Heart left ventricle (tissue), 16 donors: Measurements from ENCODE around the gene NAIF1. TPM values are rescaled to one million over a fixed set of nuclear protein-coding genes. Genes with fewer than 3 reads are reported as not detected.
A peak's percentile ranks its signal among the peaks of the same experiment; 100 is the strongest.

Experiments
- ATAC-seq, 4 donors: fragments of 200-7000 bp; cut with Tn5 transposase; one replicate each; pipeline ENCODE4 v1.9.1; 2020 to 2022; ENCODE audit warnings: moderate library complexity in 4 of 4, mild to moderate bottlenecking in 3 of 4, moderate number of reproducible peaks in 1 of 4
- DNase-seq, 5 donors: peaks; one replicate each; pipeline ENCODE4 v3.0.0-alpha.2; 2020
- H3K27ac ChIP-seq, 12 donors: fragments of 200-600 bp; sonication (generic) in 4 of 12; one replicate each; pipeline versions ENCODE4 v1.5.0 to v1.8.0; 2016 to 2022; ENCODE audit warnings: mild to moderate bottlenecking in 2 of 12
- H3K27me3 ChIP-seq, 9 donors: fragments of 200-600 bp; sonication (generic) in 2 of 9; one replicate each; pipeline versions ENCODE4 v1.5.1 to v1.8.0; 2016 to 2022; ENCODE audit warnings: mild to moderate bottlenecking in 3 of 9
- H3K36me3 ChIP-seq, 9 donors: fragments of 200-600 bp; sonication (generic) in 2 of 9; one replicate each; pipeline versions ENCODE4 v1.5.0 to v1.8.0; 2018 to 2022; ENCODE audit warnings: mild to moderate bottlenecking in 2 of 9
- H3K4me1 ChIP-seq, 12 donors: fragments of 200-600 bp; sonication (generic) in 4 of 12; one replicate each; pipeline versions ENCODE4 v1.5.0 to v1.8.0; 2016 to 2022; ENCODE audit warnings: mild to moderate bottlenecking in 3 of 12
- H3K4me3 ChIP-seq, 12 donors: fragments of 200-600 bp; sonication (generic) in 4 of 12; one replicate each; pipeline versions ENCODE4 v1.5.0 to v1.8.0; 2017 to 2022; ENCODE audit warnings: mild to moderate bottlenecking in 9 of 12, moderate library complexity in 4 of 12
- H3K9me3 ChIP-seq, 12 donors: fragments of 200-600 bp; sonication (generic) in 4 of 12; one replicate each; pipeline versions ENCODE4 v1.5.0 to v1.8.0; 2016 to 2022; ENCODE audit warnings: mild to moderate bottlenecking in 1 of 12
- CTCF ChIP-seq, 12 donors: fragments of 200-600 bp; sonication (generic) in 4 of 12; IDR thresholded peaks; one replicate each; pipeline versions ENCODE4 v1.5.0 to v1.8.0; 2018 to 2022; ENCODE audit warnings: antibody characterized with exemption in 12 of 12, mild to moderate bottlenecking in 5 of 12
- POLR2A ChIP-seq, 2 donors: fragments of 450-650 bp; IDR thresholded peaks; one replicate each; pipeline ENCODE4 v1.6.1; 2017; ENCODE audit warnings: antibody characterized with exemption in 2 of 2, mild to moderate bottlenecking in 2 of 2, moderate library complexity in 2 of 2
- WGBS, 4 donors: extraction: QIAGEN DNeasy Blood & Tissue Kit in 2 of 4; methylation state at CpG; one replicate each; pipeline versions ENCODE4 v1.1.5 to v1.1.7; 2013 to 2018; 5-methylcytosine and 5-hydroxymethylcytosine counted together
- intact Hi-C, 10 donors: fragments of 100-400 bp; cut with DNase I; formaldehyde crosslinking; loops; one replicate each; pipeline versions ENCODE4 v1.11.1 to v1.14.2; 2022
- polyA plus RNA-seq, 2 donors: library from polyadenylated mRNA; stranded (reverse); fragments of 200-250 nt; gene quantifications; one replicate each; pipeline ENCODE4 v1.2.3, GENCODE V29; 2013
- total RNA-seq, 9 donors: library from RNA; depleted of rRNA in 2 of 9; stranded (reverse); fragments of >200 nt in 2 of 9; fragmentation: NEBNext Ultra II Directional in 3 of 9; extraction: Animal tissue kit (Norgen Biotek cat#: 25700) in 3 of 9; gene quantifications; one replicate each; pipeline versions ENCODE4 v1.1.0 to v1.2.4, GENCODE V29; 2016 to 2023
- donor health status: ischemic (EF 13 %, LVEDD 7.1; RV severe dilation, severe dysfunction).
- donor health status: healthy with polysubstance abuse.
- donor health status: DM: no; HTN: yes; CAD: no.
- donor health status: DM: no; HTN: no; CAD: no.
- donor health status: ischemic (EF 25% LVEDD 6.9; RV normal size, moderate dysfunction).
- donor health status: ischemic (EF 25% LVEDD 5.7; RV mildly dilated, moderate dysfunction).
- donor health status: healthy.
- donor health status: DM: yes; HTN: yes; CAD: no.
- donor health status: ischemic (EF 35%, LVEDD 5.7; RV mildly dilated, moderate dysfunction).
- donor health status: nonischemic (EF 11% LVEDD 7.7; RV severe dilation, severe dysfunction).
- donor health status: DM: yes; HTN: yes; CAD: no.
- donor health status: PGD.
- donor health status: ischemic (EF 29% LVEDD 5.4; RV normal size, mild dysfunction).
- donor health status: nonischemic (EF 23%, LVEDD 6.1; RV moderate dilation, normal function).

Gene NAIF1
- total and polyA plus RNA-seq, 11 donors, result 3.5 to 8.9 (median 6.5) TPM

DNA sequence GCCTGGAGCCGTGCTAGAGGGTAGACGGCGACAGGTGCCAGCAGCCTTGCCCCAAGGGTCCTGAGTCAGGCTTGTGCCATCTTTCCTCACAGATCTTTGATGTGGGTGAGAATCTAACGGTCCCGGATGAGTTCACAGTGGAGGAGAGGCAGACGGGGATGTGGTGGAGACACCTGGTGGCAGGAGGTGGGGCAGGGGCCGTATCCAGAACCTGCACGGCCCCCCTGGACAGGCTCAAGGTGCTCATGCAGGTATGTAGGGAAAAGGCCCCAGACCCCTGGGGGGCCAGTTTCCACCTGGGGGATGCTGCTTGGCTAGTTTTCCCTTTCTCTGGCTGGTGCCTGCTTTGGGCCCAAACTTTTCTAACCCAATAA, 36.5 kb upstream of the NAIF1 start:
- DNase-seq (peak in 3 of 5 donors; percentile 9 to 27 (median 11)), ATAC-seq (no peak)
- Histone ChIP-seq H3K36me3 (peaks cover 4 to 81% (median 70%) of the 10 kb centered on the region in 9 donors), H3K4me1 (peaks cover 7 to 54% (median 39%) of the 10 kb centered on the region in 12 donors), H3K9me3 (no peaks in the 10 kb centered on the region), H3K27me3 (no peaks in the 10 kb centered on the region), H3K27ac (no peak overlapping the region), H3K4me3 (no peak overlapping the region)
- 76 to 90% (median 81%) methylated on average over 8 of the region's 8 CpGs for WGBS, 4 donors
- TF ChIP-seq CTCF (IDR thresholded peaks at IDR 0.05) (peak in 2 of 12 donors; percentile 8 to 11), POLR2A (IDR thresholded peaks at IDR 0.05) (no peak)
- intact Hi-C loops, result no loop called here

- peak overlapping the region in 1 of 12 donors; percentile 27 for H3K27ac ChIP-seq
- intact Hi-C loops, result no loop called here
- H3K4me3 ChIP-seq, result no peak overlapping the region
These were observed 35.9 kb upstream of the NAIF1 start for GRCh38 chr9:128102861-128103588.

GRCh38 chr9:128102196-128102595, 35.1 kb upstream of the NAIF1 start:
- intact Hi-C loops, result no loop called here
- peaks cover 12 to 68% (median 52%) of the 10 kb centered on the region in 12 donors for H3K4me1 ChIP-seq
- H3K27me3 ChIP-seq, result no peaks in the 10 kb centered on the region
- DNase-seq, result peak in 2 of 5 donors; percentile 14 to 38
- peak overlapping the region in 4 of 12 donors; percentile 3 to 95 (median 51) for H3K27ac ChIP-seq
- H3K9me3 ChIP-seq, result no peaks in the 10 kb centered on the region
- TF ChIP-seq POLR2A (IDR thresholded peaks at IDR 0.05), result no peak
- no peak for TF ChIP-seq CTCF (IDR thresholded peaks at IDR 0.05)
- no peak for ATAC-seq
- H3K36me3 ChIP-seq, result peaks cover 1 to 67% (median 56%) of the 10 kb centered on the region in 9 donors
- no peak overlapping the region for H3K4me3 ChIP-seq
- WGBS, 4 donors, result 81 to 92% (median 87%) methylated on average over 11 to 13 of the region's 13 CpGs

More at GRCh38 chr9:128102861-128103588, 35.9 kb upstream of the NAIF1 start:
- no peak for TF ChIP-seq POLR2A (IDR thresholded peaks at IDR 0.05)
- no peak for TF ChIP-seq CTCF (IDR thresholded peaks at IDR 0.05)
- Histone ChIP-seq H3K27me3 (no peaks in the 10 kb centered on the region), H3K4me1 (peaks cover 7 to 59% (median 44%) of the 10 kb centered on the region in 12 donors), H3K36me3 (peaks cover 4 to 75% (median 65%) of the 10 kb centered on the region in 9 donors), H3K9me3 (no peaks in the 10 kb centered on the region)
- no peak for ATAC-seq
- DNase-seq, result peak in 4 of 5 donors; percentile 11 to 58 (median 28)
- WGBS, 4 donors, result 92 to 95% (median 93%) methylated on average over 19 to 23 of the region's 23 CpGs

- DNase-seq (peak; percentile 55 to 79 (median 67)), ATAC-seq (no peak)
- Histone ChIP-seq H3K27ac (peak overlapping the region in 8 of 12 donors; percentile 8 to 95 (median 92)), H3K27me3 (no peaks in the 10 kb centered on the region), H3K4me1 (peaks cover 12 to 73% (median 52%) of the 10 kb centered on the region in 12 donors), H3K4me3 (peak overlapping the region in 1 of 12 donors; percentile 1), H3K36me3 (peaks cover 0 to 62% (median 51%) of the 10 kb centered on the region in 9 donors), H3K9me3 (no peaks in the 10 kb centered on the region)
- intact Hi-C loops, result no loop called here
- TF ChIP-seq CTCF (IDR thresholded peaks at IDR 0.05), result no peak
- TF ChIP-seq POLR2A (IDR thresholded peaks at IDR 0.05), result no peak
- WGBS, 4 donors, result 57 to 77% (median 74%) methylated on average over 20 of the region's 20 CpGs
These were observed 34.6 kb upstream of the NAIF1 start for GRCh38 chr9:128101690-128102089.
